Superior temporal gyrus (tissue), 1 donor: ENCODE results near the gene SPIN1.

ENCODE experiments used
- DNase-seq: peaks from one replicate; pipeline ENCODE4 v3.0.0-alpha.2; 2016; ENCODE audit errors: extremely low spot score

The SPIN1 gene

DNA sequence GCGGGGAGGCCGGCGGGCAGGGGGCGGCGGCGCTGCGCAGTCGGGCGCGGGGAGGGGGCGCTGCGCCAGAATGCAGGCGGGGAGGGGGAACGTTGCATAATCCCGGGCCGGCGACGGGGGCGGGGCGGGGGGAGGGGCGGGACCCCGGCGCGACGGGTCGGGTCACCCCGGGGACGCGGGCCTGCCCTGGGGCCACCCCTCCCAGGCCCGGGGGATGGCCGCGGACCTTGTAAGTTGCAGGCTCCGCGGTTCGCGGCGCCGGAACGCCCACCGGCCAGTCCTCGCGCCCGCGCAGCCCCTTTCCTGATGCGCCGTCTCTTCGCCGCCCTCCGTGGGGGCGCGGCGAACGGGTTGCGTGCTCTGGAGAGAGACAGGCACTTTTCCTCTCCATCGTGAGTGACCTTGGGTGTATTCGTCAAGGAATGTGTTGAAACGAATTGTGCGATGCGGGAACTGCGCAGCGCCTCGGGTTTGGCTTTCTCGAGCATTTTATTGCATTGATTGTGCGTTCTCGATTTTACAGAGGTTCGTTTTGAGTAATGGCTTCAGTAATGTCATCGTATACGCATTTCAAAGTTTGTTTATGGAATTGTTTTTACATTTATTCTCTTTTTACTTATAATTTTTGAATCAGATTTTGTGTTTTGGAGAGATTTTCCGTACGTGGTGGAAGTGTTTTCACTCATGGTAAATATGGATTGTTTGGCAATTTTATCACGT, 802 bp downstream of the SPIN1 start:
- DNase-seq: peak; percentile 68

DNA sequence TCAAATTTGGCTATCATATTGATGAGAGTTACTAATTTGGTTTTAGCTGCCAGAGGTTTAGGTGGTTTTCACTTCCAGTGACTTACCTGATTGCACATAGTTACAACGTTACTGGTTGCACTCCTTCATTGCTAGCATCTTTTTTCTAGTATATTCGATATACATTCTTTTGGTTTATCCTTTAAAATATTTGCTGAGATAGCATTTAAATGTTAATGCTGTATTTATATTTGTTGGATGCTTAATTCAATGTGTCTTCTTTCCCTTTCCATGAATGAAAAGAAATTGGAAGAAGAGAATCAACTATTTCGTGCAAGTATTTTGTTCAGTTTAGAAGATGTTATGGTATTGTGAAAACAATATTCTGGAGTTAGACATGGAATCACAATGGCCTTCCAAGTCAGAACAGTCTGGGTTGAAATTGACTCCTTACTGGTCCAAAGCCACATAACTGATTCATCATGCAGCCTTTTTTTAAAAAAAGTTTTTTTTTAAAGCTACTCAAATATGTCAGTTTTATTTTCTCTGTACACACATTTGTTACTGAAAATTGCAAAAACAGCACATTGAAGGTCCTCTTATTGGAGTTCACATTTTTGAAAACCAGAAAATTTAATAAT, 2.2 kb downstream of the SPIN1 start:
- no peak for DNase-seq

- DNase-seq: no peak
These were observed 3.0 kb downstream of the SPIN1 start for GRCh38 chr9:88391236-88391635.

GRCh38 chr9:88391921-88392320, 3.7 kb downstream of the SPIN1 start:
- no peak for DNase-seq

- DNase-seq: no peak
These were observed 4.3 kb downstream of the SPIN1 start for GRCh38 chr9:88392549-88392948.

- DNase-seq: no peak
These were observed 8.8 kb downstream of the SPIN1 start for GRCh38 chr9:88396836-88397577.

- DNase-seq: no peak
These were observed 9.8 kb downstream of the SPIN1 start for GRCh38 chr9:88398016-88398415.

DNA sequence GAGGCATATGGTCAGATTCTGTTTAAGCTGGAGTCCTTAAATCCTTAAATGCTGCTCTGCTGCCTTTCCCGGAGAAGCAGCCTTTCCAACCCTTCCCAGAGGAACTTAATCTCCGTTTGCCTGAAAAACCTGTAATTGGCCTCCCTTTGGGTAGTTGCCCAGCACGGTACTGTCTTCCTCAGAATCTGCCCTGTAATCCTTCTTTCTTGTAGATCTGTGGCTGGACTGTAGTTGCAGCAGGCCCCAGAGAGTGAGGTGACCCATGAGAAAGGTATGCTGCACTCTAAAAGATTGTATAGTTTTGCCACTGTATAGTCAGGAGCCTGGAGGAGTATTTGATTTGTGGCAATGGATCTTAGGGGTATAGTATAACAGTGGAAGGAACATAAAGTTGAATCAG, 11.7 kb downstream of the SPIN1 start:
- DNase-seq: no peak

DNA sequence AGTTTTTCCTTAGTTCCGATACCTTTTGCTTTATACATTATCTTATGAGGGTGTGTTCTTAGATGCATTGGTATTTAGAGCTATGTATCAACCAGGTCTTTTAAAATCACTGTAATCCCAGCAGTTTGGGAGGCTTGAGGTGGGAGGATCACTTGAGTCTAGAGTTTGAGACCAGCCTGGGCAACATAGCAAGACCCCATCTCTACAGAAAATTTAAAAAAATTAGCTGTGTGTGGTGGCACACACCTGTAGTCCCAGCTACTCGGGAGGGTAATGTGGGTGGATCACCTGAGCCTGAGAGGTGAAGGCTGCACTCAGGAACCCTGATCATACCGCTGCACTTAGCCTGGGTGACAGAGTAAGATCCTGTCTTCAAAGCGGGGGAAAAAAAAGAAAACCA, 15.1 kb downstream of the SPIN1 start:
- no peak for DNase-seq

GRCh38 chr9:88406051-88406450, 17.8 kb downstream of the SPIN1 start:
- no peak for DNase-seq

DNA sequence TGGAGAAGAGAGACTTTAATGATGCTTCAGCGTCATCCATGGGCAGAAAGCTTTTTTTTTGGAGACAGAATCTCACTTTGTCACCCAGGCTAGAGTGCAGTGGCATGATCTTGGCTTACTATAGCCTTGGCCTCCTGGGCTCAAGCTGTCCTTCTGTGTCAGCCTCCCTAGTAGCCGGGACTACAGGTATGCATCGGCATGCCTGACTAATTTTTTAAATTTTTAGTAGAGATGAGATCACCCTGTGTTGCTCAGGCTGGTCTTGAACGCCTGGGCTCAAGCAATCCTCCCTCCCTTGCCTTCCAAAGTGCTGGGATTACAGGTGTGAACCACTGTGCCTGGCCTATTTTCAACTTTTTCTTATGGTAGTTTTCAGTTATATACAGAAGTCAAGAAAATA, 23.2 kb downstream of the SPIN1 start:
- DNase-seq: no peak

DNA sequence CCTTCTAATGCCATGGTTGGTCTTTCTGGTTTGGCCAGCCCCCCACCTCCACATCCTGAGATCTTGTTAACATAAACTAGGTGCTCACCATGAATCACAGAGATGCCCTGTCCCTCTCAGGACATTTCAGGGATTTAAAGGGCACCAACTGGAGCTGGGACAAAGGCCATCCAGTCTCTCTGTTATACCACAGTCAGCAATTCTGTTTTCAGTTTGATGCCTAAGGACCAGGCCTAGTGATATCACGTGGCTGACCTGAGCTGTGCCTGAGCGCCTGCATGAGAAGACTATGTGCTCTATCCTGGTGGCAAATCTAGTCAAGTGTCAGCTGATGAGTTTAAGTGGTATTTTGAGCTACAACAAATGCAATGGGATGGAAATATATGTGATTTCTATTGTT, 26.1 kb downstream of the SPIN1 start:
- DNase-seq: no peak

GRCh38 chr9:88418025-88418424, 29.8 kb downstream of the SPIN1 start:
- no peak for DNase-seq

DNA sequence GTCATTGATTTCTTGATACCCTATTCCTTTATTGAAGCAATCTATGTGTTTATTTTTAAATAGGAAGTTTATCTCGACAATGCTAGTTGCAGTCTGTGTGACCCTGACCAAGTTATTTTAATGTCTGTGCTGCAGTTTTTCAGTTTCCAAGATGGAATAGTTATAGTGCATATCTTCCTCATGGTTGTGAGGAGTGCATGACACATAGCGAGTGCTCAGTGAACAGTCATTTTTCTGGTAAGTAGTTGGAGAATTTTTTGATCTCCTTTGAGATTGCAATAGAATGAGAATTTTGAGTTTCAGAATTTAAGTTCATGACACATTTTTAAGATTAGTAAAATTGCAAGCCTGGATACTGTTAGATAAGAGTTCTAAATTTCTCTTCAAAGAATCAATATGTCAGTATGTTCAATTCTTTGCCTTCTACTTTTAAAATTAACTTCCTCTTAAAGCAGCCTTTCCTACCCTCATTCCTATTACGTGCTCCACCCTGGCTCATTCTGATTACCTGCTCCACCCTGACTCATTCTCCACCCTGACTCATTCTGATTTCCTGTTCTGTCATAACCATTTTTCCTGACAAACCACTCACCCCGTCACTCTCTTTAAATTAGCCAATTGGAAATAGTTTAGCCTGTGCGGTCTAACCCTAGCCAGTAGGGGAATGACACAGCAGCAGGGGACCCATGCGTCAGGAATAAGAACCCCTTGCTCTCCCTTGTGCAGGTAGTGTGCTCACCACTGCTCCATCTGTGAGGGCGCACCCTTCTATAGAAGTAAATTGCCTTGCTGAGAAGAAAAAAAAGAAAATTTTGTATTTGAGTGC, 30.7 kb downstream of the SPIN1 start:
- no peak for DNase-seq

DNA sequence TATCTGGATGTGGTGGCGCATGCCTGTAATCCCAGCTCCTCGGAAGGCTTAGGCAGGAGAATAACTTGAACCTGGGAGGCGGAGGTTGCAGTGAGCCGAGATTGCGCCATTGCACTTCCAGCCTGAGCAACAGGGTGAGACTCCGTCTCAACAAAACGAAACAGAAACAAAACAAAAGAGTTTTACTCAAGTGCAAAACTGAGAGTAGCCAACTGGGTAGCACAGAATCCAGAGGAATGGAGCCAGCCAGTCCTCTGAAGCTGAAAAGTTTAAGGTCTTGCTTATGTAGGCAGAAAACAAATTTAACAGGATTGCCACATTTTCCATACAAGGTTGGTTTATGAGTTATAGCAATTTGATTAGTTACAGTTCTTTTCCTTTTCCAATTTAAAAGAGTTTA, 32.0 kb downstream of the SPIN1 start:
- DNase-seq: no peak

DNA sequence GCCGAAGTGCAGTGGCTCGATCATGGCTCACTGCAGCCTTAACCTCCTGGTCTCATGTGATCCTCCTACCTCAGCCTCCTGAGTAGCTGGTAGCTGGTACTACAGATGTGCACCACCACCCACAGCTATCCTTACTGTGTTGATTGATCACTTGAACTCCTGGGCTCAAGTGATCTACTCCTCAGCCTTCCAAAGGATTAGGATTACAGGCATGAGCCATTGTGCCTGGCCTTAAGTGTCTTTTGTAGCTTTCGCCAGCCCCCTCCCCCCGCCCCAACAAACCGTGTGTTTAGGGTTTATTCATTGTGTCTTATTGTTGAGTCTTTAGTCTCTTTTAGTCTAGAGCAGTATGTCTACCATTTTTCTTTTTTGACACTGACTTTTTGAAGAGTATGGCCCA, 33.1 kb downstream of the SPIN1 start:
- DNase-seq: no peak

DNA sequence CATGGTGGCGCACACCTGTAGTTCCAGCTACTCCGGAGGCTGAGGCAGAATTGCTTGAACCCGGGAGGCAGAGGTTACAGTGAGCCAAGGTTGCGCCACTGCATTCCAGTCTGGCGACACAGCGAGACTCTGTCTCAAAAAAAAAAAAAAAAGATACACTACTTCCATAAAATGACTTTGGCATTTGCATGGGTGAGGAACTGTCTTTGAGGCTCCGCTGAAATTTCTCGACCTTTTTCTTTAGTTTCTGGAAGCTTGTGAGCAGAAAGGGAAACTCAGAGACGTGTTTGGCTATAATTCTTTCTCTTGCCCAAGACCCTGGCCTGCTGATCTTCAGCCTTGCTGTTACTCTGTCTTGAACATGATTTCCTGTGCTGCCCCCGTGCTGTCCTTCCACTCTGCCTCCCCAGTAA, 37.3 kb downstream of the SPIN1 start:
- no peak for DNase-seq

GRCh38 chr9:88426651-88427050, 38.4 kb downstream of the SPIN1 start:
- DNase-seq: no peak

DNA sequence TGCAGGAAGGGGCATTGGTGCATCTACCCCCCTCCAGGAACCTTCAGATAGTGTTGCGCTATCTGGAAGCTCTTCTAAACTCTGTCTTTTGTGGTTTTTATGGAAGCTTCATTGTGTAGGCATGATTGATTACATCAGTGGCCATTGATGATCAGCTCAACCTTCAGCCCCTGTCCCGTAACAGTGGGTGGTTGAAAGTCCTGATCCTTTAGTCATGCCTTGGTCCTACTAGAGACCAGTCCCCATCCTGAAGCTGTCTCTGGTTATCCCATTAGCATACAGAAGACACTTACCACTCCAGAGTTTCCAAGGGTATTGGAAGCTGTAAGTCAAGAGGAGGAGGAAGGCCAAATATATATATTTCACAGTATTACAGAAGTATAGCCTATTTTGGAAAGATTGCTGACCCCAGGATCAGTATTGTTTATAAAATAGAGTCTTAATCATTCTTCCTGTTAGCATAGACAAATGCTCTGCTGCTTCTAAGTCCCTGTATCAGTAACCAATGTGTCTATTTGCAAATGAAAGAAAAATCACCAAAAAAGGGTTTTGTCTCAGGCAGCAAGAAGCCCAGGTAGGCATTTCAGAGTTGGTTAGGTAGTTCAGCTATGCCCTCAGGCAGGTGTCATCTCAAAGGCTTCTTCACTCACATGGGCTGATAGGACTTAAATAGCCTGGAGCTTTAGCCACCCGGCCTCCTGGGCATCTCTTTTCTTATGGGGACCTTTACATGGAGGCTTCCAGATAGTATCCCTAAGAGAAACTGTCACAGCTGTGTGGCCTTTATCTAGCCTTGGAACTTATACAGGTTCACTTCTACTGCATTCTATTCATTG, 41.6 kb downstream of the SPIN1 start:
- no peak for DNase-seq

GRCh38 chr9:88433583-88434255, 45.5 kb downstream of the SPIN1 start:
- DNase-seq: no peak

DNA sequence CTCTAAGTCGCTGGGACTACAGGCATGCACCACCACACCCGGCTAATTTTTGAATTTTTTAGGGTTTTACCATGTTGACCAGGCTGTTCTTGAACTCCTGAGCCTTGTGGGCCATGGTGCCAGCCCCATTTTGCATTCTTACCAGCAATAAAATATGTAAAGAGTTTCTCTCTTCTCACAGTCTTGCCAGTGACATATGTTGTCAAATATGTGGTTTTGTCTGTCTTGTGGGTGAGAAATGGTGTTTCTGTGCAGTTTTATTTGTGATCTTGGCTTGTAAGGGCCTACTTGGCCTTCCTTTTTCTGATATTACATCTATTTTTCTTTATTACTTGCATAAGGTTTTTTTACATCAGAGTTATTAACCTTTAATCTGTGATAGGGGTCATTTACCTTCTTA, 47.1 kb downstream of the SPIN1 start:
- no peak for DNase-seq
